Measurements from ENCODE around the gene A3GALT2. TPM values are rescaled to one million over a fixed set of nuclear protein-coding genes. Genes with fewer than 3 reads are reported as not detected.

The A3GALT2 gene
- not detected for total RNA-seq

GRCh38 chr1:33320619-33321165 lies at the start of gene A3GALT2:
Gene A3GALT2 (minus strand): TSS chr1:33321098. CDS start chr1:33321098, 0 bp downstream.
- ATAC-seq (no peak), DNase-seq (no peak)
- CTCF ChIA-PET: interaction anchor here (1.0 to 2.2 kb wide), 2 partner anchors 17 to 25 kb away, joined by 3 to 8 read pairs; no protein-coding TSS in a partner anchor
- H3K4me1 Mint-ChIP-seq (ENCODE audit: low read depth): peaks cover 1% of the 10 kb centered on the region
- H3K4me3 Mint-ChIP-seq: no peak within 1 kb of the TSS
- TF ChIP-seq CTCF (IDR thresholded peaks at IDR 0.05): no peak
- H3K36me3 Mint-ChIP-seq (ENCODE audit: low read depth): peaks cover 11% of the 10 kb centered on the region
- no peak within 1 kb of the TSS for H3K27ac Mint-ChIP-seq
- intact Hi-C loops (cut with micrococcal nuclease): no loop called here
- no peaks in the 10 kb centered on the region for H3K27me3 Mint-ChIP-seq
- no peaks in the 10 kb centered on the region for H3K9me3 Mint-ChIP-seq
- POLR2A ChIA-PET: no interaction called here

GRCh38 chr1:33370301-33370700 lies 49.4 kb upstream of the A3GALT2 start:
- no peak overlapping the region for H3K4me3 Mint-ChIP-seq
- H3K36me3 Mint-ChIP-seq (ENCODE audit: low read depth): no peaks in the 10 kb centered on the region
- POLR2A ChIA-PET: no interaction called here
- no peak for ATAC-seq
- DNase-seq: no peak
- TF ChIP-seq CTCF (IDR thresholded peaks at IDR 0.05): no peak
- H3K4me1 Mint-ChIP-seq (ENCODE audit: low read depth): peaks cover 2% of the 10 kb centered on the region
- intact Hi-C loops (cut with micrococcal nuclease): no loop called here
- no peaks in the 10 kb centered on the region for H3K27me3 Mint-ChIP-seq
- H3K9me3 Mint-ChIP-seq: no peaks in the 10 kb centered on the region
- H3K27ac Mint-ChIP-seq: no peak overlapping the region
- CTCF ChIA-PET: interaction anchor here (0.6 to 5.5 kb wide), 2 partner anchors 73 to 75 kb away, joined by 3 to 37 read pairs; no protein-coding TSS in a partner anchor

- ATAC-seq (no peak), DNase-seq (no peak)
- Mint-ChIP-seq H3K27ac (no peak overlapping the region), H3K27me3 (no peaks in the 10 kb centered on the region), H3K36me3 (ENCODE audit: low read depth) (no peaks in the 10 kb centered on the region), H3K4me1 (ENCODE audit: low read depth) (peaks cover 2% of the 10 kb centered on the region), H3K4me3 (no peak overlapping the region), H3K9me3 (no peaks in the 10 kb centered on the region)
- ChIA-PET POLR2A (no interaction called here), CTCF (interaction anchor here (0.6 to 5.5 kb wide), 2 partner anchors 72 to 75 kb away, joined by 3 to 37 read pairs; no protein-coding TSS in a partner anchor)
- intact Hi-C loops (cut with micrococcal nuclease): loop anchor here (10.0 kb wide), 1 partner anchor 235 kb away; no protein-coding TSS in a partner anchor
- TF ChIP-seq CTCF (IDR thresholded peaks at IDR 0.05): no peak
Observed at GRCh38 chr1:33369764-33370163, 48.9 kb upstream of the A3GALT2 start.

GRCh38 chr1:33369081-33369480 lies 48.2 kb upstream of the A3GALT2 start:
- ChIA-PET CTCF (interaction anchor here (1.2 to 5.5 kb wide), 2 partner anchors 71 to 74 kb away, joined by 7 to 37 read pairs; no protein-coding TSS in a partner anchor), POLR2A (no interaction called here)
- ATAC-seq (no peak), DNase-seq (no peak)
- Mint-ChIP-seq H3K9me3 (no peaks in the 10 kb centered on the region), H3K27ac (no peak overlapping the region), H3K4me3 (no peak overlapping the region), H3K4me1 (ENCODE audit: low read depth) (peaks cover 2% of the 10 kb centered on the region), H3K36me3 (ENCODE audit: low read depth) (no peaks in the 10 kb centered on the region), H3K27me3 (no peaks in the 10 kb centered on the region)
- TF ChIP-seq CTCF (IDR thresholded peaks at IDR 0.05): no peak
- intact Hi-C loops (cut with micrococcal nuclease): loop anchor here (10.0 kb wide), 1 partner anchor 234 kb away; no protein-coding TSS in a partner anchor

GRCh38 chr1:33368431-33368830 lies 47.5 kb upstream of the A3GALT2 start:
- Mint-ChIP-seq H3K36me3 (ENCODE audit: low read depth) (no peaks in the 10 kb centered on the region), H3K4me3 (no peak overlapping the region), H3K27ac (no peak overlapping the region), H3K9me3 (no peaks in the 10 kb centered on the region), H3K27me3 (no peaks in the 10 kb centered on the region), H3K4me1 (ENCODE audit: low read depth) (peaks cover 2% of the 10 kb centered on the region)
- intact Hi-C loops (cut with micrococcal nuclease): loop anchor here (10.0 kb wide), 1 partner anchor 234 kb away; no protein-coding TSS in a partner anchor
- no peak for TF ChIP-seq CTCF (IDR thresholded peaks at IDR 0.05)
- DNase-seq (no peak), ATAC-seq (no peak)
- CTCF ChIA-PET: interaction anchor here (0.6 to 5.5 kb wide), 6 partner anchors 21 to 187 kb away, joined by 3 to 37 read pairs (median 4); partner anchors contain the start of gene TRIM62
- POLR2A ChIA-PET: no interaction called here

All from activated CD8-positive, alpha-beta T cell treated with anti-CD3 and anti-CD28 coated beads for 36 hours (primary cell).